ENCODE measurements around the gene VSTM4.
A peak's percentile ranks its signal among the peaks of the same experiment; 100 is the strongest.

Gene VSTM4

DNA sequence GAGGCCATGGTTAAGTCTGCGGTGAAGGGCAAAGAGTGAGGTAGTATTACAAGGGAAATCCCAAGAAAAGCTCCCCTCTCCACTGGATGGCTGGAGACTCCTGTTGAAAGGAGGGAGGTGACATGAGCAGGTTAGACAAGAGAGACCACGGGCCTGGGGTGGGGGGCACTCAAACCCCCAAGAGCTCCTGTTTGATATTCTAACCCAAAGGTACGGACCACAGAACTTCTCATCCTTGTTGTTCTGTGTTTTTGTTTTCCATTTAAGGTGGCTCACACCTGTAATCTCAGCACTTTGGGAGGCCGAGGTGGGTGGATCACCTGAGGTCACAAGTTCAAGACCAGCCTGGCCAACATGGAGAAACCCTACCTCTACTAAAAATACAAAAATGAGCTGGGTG lies 11.6 kb downstream of the VSTM4 start:
- H3K4me3 ChIP-seq (ENCODE audit: low read depth, low read length), result no peak overlapping the region
- no peak for DNase-seq (ENCODE audit: low read depth)

- H3K4me3 ChIP-seq (ENCODE audit: low read depth, low read length), result no peak overlapping the region
- DNase-seq (ENCODE audit: low read depth), result no peak
These were observed 16.3 kb downstream of the VSTM4 start for GRCh38 chr10:49099046-49099445.

DNA sequence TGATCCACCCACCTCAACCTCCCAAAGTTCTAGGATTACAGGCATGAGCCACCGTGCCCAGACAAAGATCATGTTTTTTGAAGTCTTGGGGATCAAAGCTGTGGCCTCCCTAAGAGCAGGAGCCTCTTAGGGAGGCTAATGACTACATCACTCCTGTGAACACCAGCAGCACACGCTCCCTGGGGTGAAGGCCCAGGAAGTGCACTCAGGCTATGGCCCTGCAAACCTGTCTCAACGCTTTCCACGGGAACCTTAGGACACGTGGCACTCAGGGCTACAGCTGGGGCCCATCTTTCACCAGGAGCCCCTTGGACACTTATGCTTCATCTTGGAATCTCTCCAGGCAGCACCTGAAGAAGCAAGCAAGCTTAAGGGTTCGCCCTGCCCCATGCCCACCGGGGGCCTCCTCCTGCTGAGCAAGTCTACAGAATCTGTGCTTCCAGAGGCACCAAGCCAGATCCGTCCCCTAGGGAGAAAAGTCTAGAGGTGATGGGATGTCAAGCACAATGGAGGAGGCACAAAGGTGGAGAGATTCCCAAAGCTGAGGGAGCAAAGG lies 18.4 kb downstream of the VSTM4 start:
- no peak for DNase-seq (ENCODE audit: low read depth)
- H3K4me3 ChIP-seq (ENCODE audit: low read depth, low read length), result no peak overlapping the region

GRCh38 chr10:49094646-49095045 lies 20.7 kb downstream of the VSTM4 start:
- no peak for DNase-seq (ENCODE audit: low read depth)
- no peak overlapping the region for H3K4me3 ChIP-seq (ENCODE audit: low read depth, low read length)

DNA sequence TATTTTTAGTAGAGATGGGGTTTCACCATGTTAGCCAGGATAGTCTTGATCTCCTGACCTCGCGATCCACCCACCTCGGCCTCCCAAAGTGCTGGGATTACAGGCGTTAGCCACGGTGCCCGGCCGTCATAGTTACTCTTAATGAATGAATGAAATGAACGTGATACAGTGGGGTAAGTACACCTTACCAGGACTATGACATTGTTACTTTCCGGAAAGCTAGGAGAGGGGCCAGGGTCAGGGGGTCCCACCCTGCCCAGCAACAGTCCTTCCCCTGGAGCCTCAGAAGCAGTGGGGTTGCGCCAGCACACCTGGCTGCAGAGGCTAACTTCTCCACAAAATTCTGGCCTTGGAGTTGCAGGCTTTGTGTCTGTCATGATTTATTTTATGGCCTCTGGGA lies 21.4 kb downstream of the VSTM4 start:
- H3K4me3 ChIP-seq (ENCODE audit: low read depth, low read length), result no peak overlapping the region
- DNase-seq (ENCODE audit: low read depth), result no peak

DNA sequence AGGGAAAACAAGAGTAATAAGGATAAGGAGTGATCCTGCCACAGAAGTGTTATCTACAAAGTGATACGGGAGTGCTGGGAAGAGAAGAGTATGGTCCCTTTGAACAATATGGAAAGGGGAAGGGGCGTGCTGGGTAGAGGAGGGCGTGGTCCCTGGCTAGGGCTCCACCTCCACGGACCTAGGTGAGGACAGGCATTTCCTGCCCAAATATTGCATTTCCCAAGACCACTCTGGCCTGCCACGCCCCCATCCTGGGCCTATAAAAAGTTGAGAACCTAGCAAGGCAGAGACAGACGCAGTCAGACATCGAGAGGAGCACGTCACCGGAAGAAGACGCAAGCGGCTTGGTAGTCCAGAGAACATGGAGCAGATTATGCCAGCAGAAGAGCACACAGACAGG lies 22.8 kb downstream of the VSTM4 start:
- H3K4me3 ChIP-seq (ENCODE audit: low read depth, low read length), result no peak overlapping the region

DNA sequence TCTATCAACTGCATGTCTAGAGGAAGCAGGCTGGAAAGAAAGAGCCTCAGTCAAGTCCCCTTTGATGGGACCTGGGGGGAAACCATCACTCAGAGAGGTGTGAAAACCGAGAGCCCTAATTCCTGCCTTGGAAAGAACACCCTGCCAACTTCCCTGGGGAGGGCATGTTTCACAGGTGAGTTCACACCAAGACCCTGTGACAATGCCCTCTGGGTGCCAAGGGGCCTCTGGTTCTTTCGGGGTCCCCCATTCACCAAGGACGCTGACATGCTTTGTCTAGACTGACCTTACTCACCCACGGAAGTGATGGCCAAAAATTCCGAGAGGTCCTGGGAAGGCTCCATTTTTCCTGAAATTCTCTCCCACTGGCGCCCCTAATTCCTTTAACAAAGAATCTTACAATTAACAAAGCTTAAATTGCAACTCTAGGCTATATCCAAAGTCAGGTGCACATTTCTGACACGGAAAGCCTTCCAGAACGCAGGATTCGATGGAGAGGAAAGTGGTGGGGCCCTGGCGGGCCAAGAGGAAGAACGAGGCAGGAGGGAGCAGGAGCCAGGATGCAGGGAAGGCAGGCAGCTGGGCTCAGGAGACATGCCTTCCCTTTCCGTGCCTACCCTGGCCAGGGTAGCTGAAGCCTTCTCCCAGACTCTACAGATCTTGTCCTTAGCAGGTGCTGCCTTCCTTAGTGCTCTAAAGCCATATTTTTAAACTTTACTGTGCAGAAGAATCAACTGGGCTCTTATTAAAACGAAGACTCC lies 23.7 kb downstream of the VSTM4 start:
- H3K4me3 ChIP-seq (ENCODE audit: low read depth, low read length), result no peak overlapping the region
- DNase-seq (ENCODE audit: low read depth), result no peak

More for the DNA sequence above, 22.8 kb downstream of the VSTM4 start:
- DNase-seq (ENCODE audit: low read depth), result no peak

DNA sequence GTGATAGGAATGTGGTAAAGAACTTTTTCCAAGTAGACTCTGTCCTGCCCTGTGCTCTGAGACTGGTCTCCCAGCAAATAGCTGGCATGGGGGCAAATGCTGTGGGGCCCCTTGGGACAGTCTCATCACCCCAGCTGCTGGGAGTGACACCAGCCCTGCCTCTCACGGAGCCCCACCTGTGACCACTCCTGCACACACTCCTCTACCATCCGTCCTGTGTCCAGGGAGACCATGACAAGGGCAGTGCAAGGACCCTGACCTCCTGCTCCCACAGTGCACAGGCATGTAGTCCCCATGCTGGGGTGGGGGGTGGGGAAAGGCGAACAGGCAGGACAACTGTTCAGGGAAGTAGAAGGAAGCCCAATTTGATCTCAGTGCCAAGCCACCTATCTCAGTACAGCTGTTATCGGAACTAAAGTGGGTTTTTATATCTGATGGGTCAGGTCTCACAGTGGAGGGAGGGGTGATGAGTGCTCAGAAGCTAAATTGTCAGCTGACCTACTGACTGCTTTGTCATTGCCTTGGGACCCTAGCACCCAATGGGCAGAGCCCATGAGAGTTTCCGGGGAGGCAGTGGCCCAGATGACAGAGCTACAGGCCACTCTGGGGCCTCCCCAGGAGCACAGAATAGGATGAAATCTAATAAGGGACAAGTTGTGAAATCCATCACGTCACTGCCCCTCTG lies 24.5 kb downstream of the VSTM4 start:
- H3K4me3 ChIP-seq (ENCODE audit: low read depth, low read length), result no peak overlapping the region
- DNase-seq (ENCODE audit: low read depth), result no peak

DNA sequence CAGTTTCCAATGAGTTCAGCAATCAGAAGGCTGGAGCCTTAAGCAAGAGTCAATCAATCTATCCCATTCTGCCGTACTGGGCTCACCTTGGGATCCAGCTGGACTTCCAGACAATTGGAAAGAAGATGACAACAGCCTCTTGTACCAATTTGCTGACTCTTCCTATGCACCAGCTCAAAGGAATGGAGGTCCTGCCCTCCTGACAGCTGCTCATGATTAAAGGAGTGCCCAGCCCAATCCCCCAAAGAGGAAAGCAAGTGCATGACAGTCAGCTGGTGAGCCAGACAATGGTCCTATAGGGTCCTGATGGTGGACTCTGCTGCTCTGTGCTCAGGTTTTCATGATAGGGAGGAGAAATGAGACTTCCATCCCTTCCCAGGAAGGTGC lies 25.1 kb downstream of the VSTM4 start:
- H3K4me3 ChIP-seq (ENCODE audit: low read depth, low read length), result no peak overlapping the region
- no peak for DNase-seq (ENCODE audit: low read depth)

- DNase-seq (ENCODE audit: low read depth), result no peak
- no peak overlapping the region for H3K4me3 ChIP-seq (ENCODE audit: low read depth, low read length)
These were observed 25.6 kb downstream of the VSTM4 start for GRCh38 chr10:49089557-49090188.

- no peak for DNase-seq (ENCODE audit: low read depth)
- no peak overlapping the region for H3K4me3 ChIP-seq (ENCODE audit: low read depth, low read length)
These were observed 26.2 kb downstream of the VSTM4 start for GRCh38 chr10:49089152-49089551.

GRCh38 chr10:49086889-49087288 lies 28.4 kb downstream of the VSTM4 start:
- H3K4me3 ChIP-seq (ENCODE audit: low read depth, low read length), result no peak overlapping the region
- no peak for DNase-seq (ENCODE audit: low read depth)

DNA sequence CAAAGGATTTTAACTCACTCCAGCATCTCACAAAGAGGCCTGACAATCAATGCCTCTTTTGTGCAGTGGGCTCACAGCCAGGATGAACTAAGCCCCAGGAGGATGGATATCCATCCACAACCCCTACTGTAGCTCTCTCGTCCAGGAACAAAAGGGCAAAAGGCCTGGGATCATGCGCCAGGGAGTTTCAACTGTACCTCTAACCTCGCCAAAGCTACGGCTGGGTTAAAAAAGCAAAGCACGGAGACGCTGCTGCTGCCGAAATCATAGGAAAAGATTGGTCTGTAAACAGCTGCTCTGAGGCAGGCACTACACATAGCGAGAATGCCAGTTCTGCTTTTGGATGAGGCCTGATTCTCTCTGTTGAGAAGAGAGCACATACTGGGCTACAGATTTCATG lies 32.1 kb downstream of the VSTM4 start:
- H3K4me3 ChIP-seq (ENCODE audit: low read depth, low read length), result no peak overlapping the region
- no peak for DNase-seq (ENCODE audit: low read depth)

DNA sequence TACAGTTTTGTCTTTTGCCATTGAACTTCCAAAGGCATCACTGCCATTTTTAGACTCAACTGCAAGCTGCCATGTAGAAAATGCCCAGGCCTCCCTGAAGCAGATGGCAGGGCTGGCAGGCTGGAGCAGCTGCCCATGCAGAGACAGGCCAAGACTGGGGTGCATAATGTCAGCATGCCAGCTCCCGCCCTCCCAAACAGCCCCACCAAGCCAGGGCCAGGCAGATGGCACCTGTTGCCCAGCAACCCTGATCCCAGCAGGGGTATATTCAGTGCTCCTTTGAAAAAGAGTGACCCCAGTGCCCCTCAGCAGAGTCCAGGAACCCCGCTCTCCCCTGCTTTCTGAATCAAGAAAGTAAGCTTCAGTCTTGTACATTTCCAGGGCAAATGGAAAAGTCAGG lies 32.6 kb downstream of the VSTM4 start:
- H3K4me3 ChIP-seq (ENCODE audit: low read depth, low read length), result no peak overlapping the region
- no peak for DNase-seq (ENCODE audit: low read depth)

DNA sequence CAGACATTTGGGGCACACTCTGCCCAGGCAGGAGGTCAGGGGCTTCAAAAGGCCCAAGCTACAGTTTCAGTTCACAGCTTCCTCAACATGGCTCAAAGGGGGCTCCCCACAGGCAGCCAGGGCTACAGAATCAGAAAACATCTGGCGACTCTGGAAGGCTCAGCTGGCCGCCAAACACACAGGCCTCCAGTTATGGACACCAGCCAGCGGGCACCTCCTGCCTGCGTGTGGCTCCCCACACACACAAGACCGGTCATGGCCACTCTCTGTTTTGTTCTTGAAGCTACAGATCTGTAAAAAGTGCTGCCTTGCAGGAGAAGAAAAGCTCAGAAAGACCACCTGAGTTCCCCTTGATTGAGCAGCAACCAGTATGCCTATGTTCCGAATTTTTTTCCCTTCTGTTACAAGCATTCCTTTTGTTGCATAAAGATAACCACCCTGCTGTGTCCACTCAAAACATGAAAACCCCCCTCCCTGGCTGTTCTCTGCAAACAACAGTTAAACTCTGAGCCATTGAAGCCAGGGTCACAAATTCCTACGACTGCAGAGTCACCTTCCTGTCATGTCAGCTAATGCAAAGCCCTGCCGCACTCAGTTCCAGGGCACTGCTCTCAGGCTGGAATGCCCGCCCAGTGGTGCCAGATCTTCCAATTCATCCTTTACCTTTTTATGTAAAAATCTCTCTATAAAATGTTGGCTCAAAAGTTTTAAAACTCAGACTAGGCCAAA lies 33.6 kb downstream of the VSTM4 start:
- no peak for DNase-seq (ENCODE audit: low read depth)
- no peak overlapping the region for H3K4me3 ChIP-seq (ENCODE audit: low read depth, low read length)

GRCh38 chr10:49080965-49081364 lies 34.4 kb downstream of the VSTM4 start:
- DNase-seq (ENCODE audit: low read depth), result no peak
- no peak overlapping the region for H3K4me3 ChIP-seq (ENCODE audit: low read depth, low read length)

DNA sequence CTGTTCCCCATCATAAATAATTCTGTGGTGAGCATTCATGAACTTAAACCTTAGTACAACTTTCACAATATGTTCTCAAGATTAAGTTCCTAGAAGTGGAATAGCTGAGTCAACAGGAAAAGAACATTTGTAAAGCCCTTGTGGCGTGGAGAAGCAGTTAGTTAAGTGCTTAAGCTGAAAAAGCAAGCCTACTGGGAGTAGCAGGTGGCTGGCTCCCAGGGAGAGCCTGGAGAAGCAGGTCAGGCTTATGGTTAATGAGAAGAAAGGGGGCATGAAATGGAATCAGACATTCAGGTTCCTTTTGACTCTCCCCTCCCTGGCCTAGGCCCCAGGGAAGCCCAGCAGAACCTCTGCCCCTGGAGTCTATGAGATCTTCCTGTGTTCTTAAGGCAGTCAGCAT lies 35.3 kb downstream of the VSTM4 start:
- peak; percentile 36 for DNase-seq (ENCODE audit: low read depth)
- H3K4me3 ChIP-seq (ENCODE audit: low read depth, low read length), result no peak overlapping the region

DNA sequence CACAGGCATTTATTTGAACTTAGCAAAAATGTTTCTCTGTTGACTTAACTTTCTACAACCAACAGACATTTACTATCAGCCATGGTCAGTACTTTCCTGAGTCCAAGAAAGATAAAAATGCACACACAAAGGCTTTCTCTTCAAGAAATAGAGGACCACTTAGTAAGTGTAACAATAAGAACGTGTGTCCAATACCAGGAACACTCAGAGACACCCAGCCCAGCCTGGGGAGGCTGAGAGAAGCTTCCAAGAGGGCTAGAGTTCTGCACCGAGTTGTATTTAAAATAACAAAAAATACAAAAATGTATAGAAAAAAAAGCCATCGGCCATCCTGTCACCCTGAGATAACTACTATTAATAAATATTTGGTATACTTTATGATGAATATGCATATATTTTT lies 35.8 kb downstream of the VSTM4 start:
- H3K4me3 ChIP-seq (ENCODE audit: low read depth, low read length), result no peak overlapping the region
- no peak for DNase-seq (ENCODE audit: low read depth)

DNA sequence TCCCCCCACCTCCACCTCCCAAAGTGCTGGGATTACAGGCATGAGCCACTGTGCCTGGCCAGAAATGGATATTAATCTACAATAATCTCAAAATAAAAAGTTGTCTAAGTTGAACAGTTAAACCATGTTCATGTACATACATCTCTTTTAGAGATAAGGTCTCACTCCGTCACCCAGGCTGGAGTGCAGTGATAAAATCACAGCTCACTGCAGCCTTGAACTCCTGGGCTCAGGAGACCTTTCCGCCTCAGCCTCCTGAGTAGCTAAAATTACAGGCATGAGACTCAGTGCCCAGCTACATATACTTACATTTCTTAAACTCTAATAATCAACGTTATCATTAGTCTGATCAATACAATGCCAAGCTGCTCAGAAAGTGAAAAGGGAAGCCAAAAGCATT lies 36.2 kb downstream of the VSTM4 start:
- no peak for DNase-seq (ENCODE audit: low read depth)
- no peak overlapping the region for H3K4me3 ChIP-seq (ENCODE audit: low read depth, low read length)

DNA sequence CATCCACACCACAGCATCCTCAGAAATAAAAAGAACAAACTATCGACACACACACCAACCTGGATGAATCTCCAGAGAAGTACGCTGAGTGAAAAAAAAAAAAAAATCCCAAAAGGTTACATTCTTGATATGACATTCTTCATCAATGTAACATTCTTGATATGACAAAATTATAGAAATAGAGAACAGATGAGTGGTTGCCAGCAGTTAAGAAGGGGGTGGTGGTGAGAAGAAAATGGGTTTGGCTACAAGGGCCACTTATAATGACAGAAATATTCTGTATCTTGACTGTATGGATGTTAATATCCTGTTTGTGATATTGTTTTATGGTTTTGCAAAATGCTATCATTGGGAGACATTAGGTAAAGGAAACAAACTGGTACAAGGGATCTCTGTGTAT lies 36.9 kb downstream of the VSTM4 start:
- no peak for DNase-seq (ENCODE audit: low read depth)
- H3K4me3 ChIP-seq (ENCODE audit: low read depth, low read length), result no peak overlapping the region

Measured in skeletal muscle cell (primary cell).